NT2/D1 (cell line): ENCODE data around the gene ITSN1.
A peak's percentile ranks its signal among the peaks of the same experiment; 100 is the strongest.
"Not testable (repeated sequence)": the region's sequence is repeated elsewhere in the genome, so short reads cannot be mapped to it uniquely, and the experiment has no call there.

ENCODE experiments used
- DNase-seq: peaks from one replicate; pipeline ENCODE4 v3.0.0-alpha.2; 2011; ENCODE audit warnings: low read depth, low spot score
- H3K27me3 ChIP-seq: 2 replicates; pipeline ENCODE4 v1.6.0; 2011; ENCODE audit warnings: mild to moderate bottlenecking; ENCODE audit not compliant: insufficient read length, insufficient read depth
- H3K36me3 ChIP-seq: 2 replicates; pipeline ENCODE4 v1.6.1; 2011; ENCODE audit warnings: mild to moderate bottlenecking, low read length, mixed read lengths; ENCODE audit not compliant: insufficient read depth, insufficient read length
- H3K4me1 ChIP-seq: 2 replicates; pipeline ENCODE4 v1.5.1; 2011; ENCODE audit not compliant: insufficient read depth, insufficient read length
- H3K4me3 ChIP-seq: 2 replicates; pipeline ENCODE4 v1.5.1; 2011; ENCODE audit warnings: low read depth; ENCODE audit not compliant: insufficient read length
- H3K9ac ChIP-seq: 2 replicates; pipeline ENCODE4 v1.6.0; 2011; ENCODE audit warnings: low read depth; ENCODE audit not compliant: insufficient read length
- H3K9me3 ChIP-seq: 2 replicates; pipeline ENCODE4 v1.5.1; 2011; ENCODE audit warnings: mild to moderate bottlenecking, low read length; ENCODE audit not compliant: insufficient read depth
- SUZ12 ChIP-seq: IDR thresholded peaks from 2 replicates; pipeline ENCODE4 v1.6.1; 2011; ENCODE audit not compliant: insufficient read length, insufficient read depth; ENCODE audit errors: extremely low read depth
- YY1 ChIP-seq: IDR thresholded peaks from 2 replicates; pipeline ENCODE4 v1.6.1; 2011; ENCODE audit not compliant: insufficient read length, insufficient read depth
- ZNF274 ChIP-seq: IDR thresholded peaks from 2 replicates; pipeline ENCODE4 v1.6.1; 2011; ENCODE audit warnings: mild to moderate bottlenecking, low read depth, low read length

The ITSN1 gene

GRCh38 chr21:33783187-33783979, 141.1 kb downstream of the ITSN1 start:
- no peak for DNase-seq
- Histone ChIP-seq H3K4me1 (no peaks in the 10 kb centered on the region), H3K9ac (no peak overlapping the region), H3K27me3 (no peaks in the 10 kb centered on the region), H3K4me3 (no peak overlapping the region), H3K36me3 (peaks cover 45% of the 10 kb centered on the region), H3K9me3 (no peaks in the 10 kb centered on the region)
- TF ChIP-seq SUZ12 (no peak), ZNF274 (no peak), YY1 (no peak)

DNA sequence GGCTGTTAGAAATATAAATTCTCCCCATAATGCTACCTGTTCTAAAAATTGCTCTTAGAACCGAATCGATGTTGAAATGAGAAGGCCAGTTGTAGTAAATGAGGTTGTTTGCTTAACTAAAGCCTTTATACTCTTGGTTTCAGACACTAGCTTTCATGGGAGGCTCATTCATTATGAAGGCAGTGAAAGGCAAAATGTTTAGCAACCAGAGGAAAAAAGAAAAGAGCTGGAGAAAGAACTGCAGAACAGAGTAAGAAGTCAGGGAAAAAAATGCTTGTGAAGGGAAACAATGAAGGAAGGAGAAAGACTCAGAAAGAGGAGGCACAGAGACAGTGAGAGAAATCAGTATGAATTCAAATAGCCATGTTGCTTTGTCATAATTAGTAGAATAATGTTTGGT, 145.1 kb downstream of the ITSN1 start:
- Histone ChIP-seq H3K4me1 (no peaks in the 10 kb centered on the region), H3K4me3 (no peak overlapping the region), H3K9me3 (no peaks in the 10 kb centered on the region), H3K9ac (no peak overlapping the region), H3K36me3 (peaks cover 27% of the 10 kb centered on the region), H3K27me3 (no peaks in the 10 kb centered on the region)
- TF ChIP-seq YY1: no peak
- no peak for TF ChIP-seq SUZ12
- no peak for TF ChIP-seq ZNF274
- no peak for DNase-seq

- H3K27me3 ChIP-seq: not testable (repeated sequence)
- H3K36me3 ChIP-seq: peaks cover 20% of the 10 kb centered on the region
These were observed 146.1 kb downstream of the ITSN1 start for GRCh38 chr21:33788438-33788837.

GRCh38 chr21:33789697-33790096, 147.4 kb downstream of the ITSN1 start:
- Histone ChIP-seq H3K36me3 (peaks cover 9% of the 10 kb centered on the region), H3K4me1 (no peaks in the 10 kb centered on the region), H3K9me3 (no peaks in the 10 kb centered on the region), H3K4me3 (no peak overlapping the region), H3K9ac (no peak overlapping the region), H3K27me3 (no peaks in the 10 kb centered on the region)
- DNase-seq: no peak
- TF ChIP-seq ZNF274: no peak
- no peak for TF ChIP-seq SUZ12
- TF ChIP-seq YY1: no peak

More at GRCh38 chr21:33788438-33788837, 146.1 kb downstream of the ITSN1 start:
- H3K4me1 ChIP-seq, H3K9ac ChIP-seq, H3K4me3 ChIP-seq, DNase-seq, H3K9me3 ChIP-seq: not testable (repeated sequence)

- Histone ChIP-seq H3K9ac (no peak overlapping the region), H3K4me1 (no peaks in the 10 kb centered on the region), H3K9me3 (no peaks in the 10 kb centered on the region), H3K36me3 (peaks cover 16% of the 10 kb centered on the region), H3K27me3 (no peaks in the 10 kb centered on the region), H3K4me3 (no peak overlapping the region)
- TF ChIP-seq ZNF274 (no peak), YY1 (no peak), SUZ12 (no peak)
- DNase-seq: no peak
These were observed 148.8 kb downstream of the ITSN1 start for GRCh38 chr21:33791073-33791472.

DNA sequence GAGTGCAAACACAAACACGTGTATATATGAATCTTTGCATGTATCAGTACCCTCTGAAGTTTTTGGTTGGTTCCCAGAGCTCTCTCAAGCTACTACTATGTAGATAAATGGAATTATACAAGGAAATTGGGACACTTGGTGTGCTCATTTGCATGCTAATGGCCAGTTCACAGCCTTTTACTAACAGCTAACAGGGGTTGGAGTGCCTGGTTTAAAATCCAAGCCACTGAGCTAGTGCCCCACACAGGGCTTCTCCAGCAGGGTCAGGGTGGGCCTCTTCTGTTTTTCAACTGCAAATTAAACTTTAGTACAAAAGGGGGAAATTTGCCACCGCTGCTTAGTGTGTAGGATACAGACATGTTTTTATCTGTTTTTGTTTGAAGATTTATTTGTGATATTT, 152.3 kb downstream of the ITSN1 start:
- H3K4me3 ChIP-seq: no peak overlapping the region
- H3K27me3 ChIP-seq: no peaks in the 10 kb centered on the region
- no peaks in the 10 kb centered on the region for H3K4me1 ChIP-seq
- no peak overlapping the region for H3K9ac ChIP-seq
- peaks cover 37% of the 10 kb centered on the region for H3K36me3 ChIP-seq
- TF ChIP-seq SUZ12: no peak
- no peak for TF ChIP-seq ZNF274
- no peak for TF ChIP-seq YY1
- no peaks in the 10 kb centered on the region for H3K9me3 ChIP-seq
- DNase-seq: peak; percentile 63

- H3K4me1 ChIP-seq: peaks cover 2% of the 10 kb centered on the region
- no peak for TF ChIP-seq ZNF274
- no peak for TF ChIP-seq SUZ12
- no peak for TF ChIP-seq YY1
- no peak for DNase-seq
- H3K27me3 ChIP-seq: no peaks in the 10 kb centered on the region
- peaks cover 44% of the 10 kb centered on the region for H3K36me3 ChIP-seq
- H3K9ac ChIP-seq: no peak overlapping the region
- no peak overlapping the region for H3K4me3 ChIP-seq
- H3K9me3 ChIP-seq: no peaks in the 10 kb centered on the region
These were observed 155.3 kb downstream of the ITSN1 start for GRCh38 chr21:33797565-33797964.
